Ectodermal cell (in vitro differentiated cells): Measurements from ENCODE around the gene TBC1D22A.

Source experiments
- H3K27ac ChIP-seq: 2 replicates; pipeline ENCODE4 v1.7.0; 2013; ENCODE audit warnings: mild to moderate bottlenecking, low read depth, low read length; ENCODE audit not compliant: insufficient read depth, poor library complexity, severe bottlenecking
- H3K27me3 ChIP-seq: 2 replicates; pipeline ENCODE4 v1.7.0; 2013; ENCODE audit warnings: mild to moderate bottlenecking, low read length; ENCODE audit not compliant: insufficient read depth, control insufficient read depth, poor library complexity, severe bottlenecking
- H3K36me3 ChIP-seq: one replicate; pipeline ENCODE4 v1.7.0; 2013; ENCODE audit warnings: low read length; ENCODE audit not compliant: control insufficient read depth, insufficient read depth
- H3K4me1 ChIP-seq: one replicate; pipeline ENCODE4 v1.7.0; 2013; ENCODE audit warnings: low read length; ENCODE audit not compliant: control insufficient read depth, insufficient read depth
- H3K4me3 ChIP-seq: 2 replicates; pipeline ENCODE4 v1.7.0; 2013; ENCODE audit warnings: low read depth, low read length, control low read depth; ENCODE audit not compliant: insufficient read depth
- H3K9me3 ChIP-seq: 2 replicates; pipeline ENCODE4 v1.7.0; 2013; ENCODE audit warnings: mild to moderate bottlenecking, low read length, moderate library complexity; ENCODE audit not compliant: control insufficient read depth
- WGBS, 2 experiments: methylation state at CpG; one replicate each; pipeline ENCODE4 v1.1.7; 2013; ENCODE audit warnings: missing lambda C conversion rate in 2 of 2; 5-methylcytosine and 5-hydroxymethylcytosine counted together

TBC1D22A gene

GRCh38 chr22:46951350-46951749 lies 188.9 kb downstream of the TBC1D22A start:
- Histone ChIP-seq H3K4me3 (no peak overlapping the region), H3K27me3 (no peaks in the 10 kb centered on the region), H3K27ac (no peak overlapping the region), H3K36me3 (no peaks in the 10 kb centered on the region), H3K9me3 (no peaks in the 10 kb centered on the region), H3K4me1 (no peaks in the 10 kb centered on the region)
- 91 to 92% methylated on average over 12 of the region's 12 CpGs for WGBS, 2 experiments

- Histone ChIP-seq H3K36me3 (no peaks in the 10 kb centered on the region), H3K9me3 (no peaks in the 10 kb centered on the region), H3K4me3 (no peak overlapping the region), H3K27ac (no peak overlapping the region), H3K27me3 (no peaks in the 10 kb centered on the region), H3K4me1 (no peaks in the 10 kb centered on the region)
- 91% methylated on average over 7 of the region's 7 CpGs for WGBS, 2 experiments
Observed at GRCh38 chr22:46951973-46952372, 189.5 kb downstream of the TBC1D22A start.

GRCh38 chr22:46953968-46954765 lies 191.7 kb downstream of the TBC1D22A start:
- Histone ChIP-seq H3K4me1 (peaks cover 14% of the 10 kb centered on the region), H3K9me3 (no peaks in the 10 kb centered on the region), H3K4me3 (no peak overlapping the region), H3K27me3 (no peaks in the 10 kb centered on the region), H3K36me3 (no peaks in the 10 kb centered on the region), H3K27ac (no peak overlapping the region)
- 89 to 90% methylated on average over 18 of the region's 18 CpGs for WGBS, 2 experiments

GRCh38 chr22:46954781-46955180 lies 192.3 kb downstream of the TBC1D22A start:
- Histone ChIP-seq H3K4me1 (peaks cover 17% of the 10 kb centered on the region), H3K36me3 (no peaks in the 10 kb centered on the region), H3K27ac (no peak overlapping the region), H3K9me3 (no peaks in the 10 kb centered on the region), H3K27me3 (no peaks in the 10 kb centered on the region), H3K4me3 (no peak overlapping the region)
- 93 to 97% methylated on average over 5 of the region's 7 CpGs for WGBS, 2 experiments

GRCh38 chr22:46956498-46957215 lies 194.2 kb downstream of the TBC1D22A start:
- 93 to 96% methylated on average over 19 of the region's 19 CpGs for WGBS, 2 experiments
- Histone ChIP-seq H3K27ac (no peak overlapping the region), H3K27me3 (no peaks in the 10 kb centered on the region), H3K9me3 (no peaks in the 10 kb centered on the region), H3K4me3 (no peak overlapping the region), H3K4me1 (peaks cover 17% of the 10 kb centered on the region), H3K36me3 (no peaks in the 10 kb centered on the region)

- WGBS, 2 experiments, result 90 to 91% methylated on average over 12 of the region's 12 CpGs
- peaks cover 17% of the 10 kb centered on the region for H3K4me1 ChIP-seq
- H3K4me3 ChIP-seq, result no peak overlapping the region
- no peak overlapping the region for H3K27ac ChIP-seq
- H3K27me3 ChIP-seq, result no peaks in the 10 kb centered on the region
- no peaks in the 10 kb centered on the region for H3K36me3 ChIP-seq
- H3K9me3 ChIP-seq, result no peaks in the 10 kb centered on the region
Observed at GRCh38 chr22:46957521-46957920, 195.1 kb downstream of the TBC1D22A start.

GRCh38 chr22:46958191-46958590 lies 195.7 kb downstream of the TBC1D22A start:
- Histone ChIP-seq H3K27me3 (no peaks in the 10 kb centered on the region), H3K4me3 (no peak overlapping the region), H3K27ac (no peak overlapping the region), H3K9me3 (no peaks in the 10 kb centered on the region), H3K36me3 (no peaks in the 10 kb centered on the region), H3K4me1 (peaks cover 17% of the 10 kb centered on the region)
- 92% methylated on average over 10 of the region's 10 CpGs for WGBS, 2 experiments

GRCh38 chr22:46958658-46959057 lies 196.2 kb downstream of the TBC1D22A start:
- peaks cover 17% of the 10 kb centered on the region for H3K4me1 ChIP-seq
- WGBS, 2 experiments, result 49 to 55% methylated on average over 10 of the region's 10 CpGs
- H3K9me3 ChIP-seq, result no peaks in the 10 kb centered on the region
- no peaks in the 10 kb centered on the region for H3K36me3 ChIP-seq
- no peaks in the 10 kb centered on the region for H3K27me3 ChIP-seq
- H3K4me3 ChIP-seq, result no peak overlapping the region
- no peak overlapping the region for H3K27ac ChIP-seq

GRCh38 chr22:46959369-46959768 lies 196.9 kb downstream of the TBC1D22A start:
- Histone ChIP-seq H3K36me3 (no peaks in the 10 kb centered on the region), H3K27ac (no peak overlapping the region), H3K9me3 (no peaks in the 10 kb centered on the region), H3K27me3 (no peaks in the 10 kb centered on the region), H3K4me3 (no peak overlapping the region), H3K4me1 (peaks cover 17% of the 10 kb centered on the region)
- WGBS, 2 experiments, result 84 to 87% methylated on average over 13 of the region's 13 CpGs

GRCh38 chr22:46961591-46962295 lies 199.3 kb downstream of the TBC1D22A start:
- H3K9me3 ChIP-seq, result no peaks in the 10 kb centered on the region
- no peak overlapping the region for H3K27ac ChIP-seq
- H3K27me3 ChIP-seq, result no peaks in the 10 kb centered on the region
- no peak overlapping the region for H3K4me3 ChIP-seq
- H3K4me1 ChIP-seq, result peaks cover 17% of the 10 kb centered on the region
- H3K36me3 ChIP-seq, result no peaks in the 10 kb centered on the region
- WGBS, 2 experiments, result 82 to 86% methylated on average over 17 of the region's 17 CpGs
